Measurements from ENCODE around the gene OR51A2. TPM values are rescaled to one million over a fixed set of nuclear protein-coding genes. Genes with fewer than 3 reads are reported as not detected.

Gene OR51A2
- total and polyA plus RNA-seq, 2 experiments from 2014 or later: not detected

DNA sequence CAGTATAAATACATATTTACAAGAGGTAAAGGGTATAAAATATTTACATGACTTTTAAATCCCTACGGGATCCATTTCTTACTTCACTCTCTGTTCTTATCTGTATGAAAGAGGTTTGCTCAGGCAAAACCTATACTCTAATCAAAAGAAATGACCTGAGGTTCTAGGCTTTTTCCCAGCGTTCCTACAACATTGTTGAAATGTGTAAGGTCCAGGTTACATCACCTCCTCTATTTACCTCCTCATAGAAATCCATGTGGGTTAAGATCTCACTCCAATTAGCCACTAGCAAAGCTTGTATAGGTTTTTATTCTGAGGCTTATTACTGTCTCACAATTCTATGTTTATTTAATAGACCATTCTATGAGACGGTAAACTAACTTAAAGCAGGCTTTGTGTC, 27.2 kb upstream of the OR51A2 start:
- no peaks in the 10 kb centered on the region for H3K9me3 Mint-ChIP-seq
- no peaks in the 10 kb centered on the region for H3K79me2 ChIP-seq (replicated peaks; ENCODE audit: insufficient read depth)
- no peaks in the 10 kb centered on the region for H4K20me1 ChIP-seq (replicated peaks; ENCODE audit: insufficient read depth)
- ATAC-seq: no peak
- H3K9me2 ChIP-seq (ENCODE audit: insufficient read depth): no peaks in the 10 kb centered on the region
- H3K27ac Mint-ChIP-seq: no peak overlapping the region
- no peaks in the 10 kb centered on the region for H3K36me3 Mint-ChIP-seq (ENCODE audit: low read depth)
- H3K4me1 Mint-ChIP-seq: no peaks in the 10 kb centered on the region
- no peak overlapping the region for H3K27ac ChIP-seq (ENCODE audit: low read depth)
- no peak for TF ChIP-seq JUNB (IDR thresholded peaks at IDR 0.05; ENCODE audit: unreplicated experiment)
- TF ChIP-seq, protein P1, sequence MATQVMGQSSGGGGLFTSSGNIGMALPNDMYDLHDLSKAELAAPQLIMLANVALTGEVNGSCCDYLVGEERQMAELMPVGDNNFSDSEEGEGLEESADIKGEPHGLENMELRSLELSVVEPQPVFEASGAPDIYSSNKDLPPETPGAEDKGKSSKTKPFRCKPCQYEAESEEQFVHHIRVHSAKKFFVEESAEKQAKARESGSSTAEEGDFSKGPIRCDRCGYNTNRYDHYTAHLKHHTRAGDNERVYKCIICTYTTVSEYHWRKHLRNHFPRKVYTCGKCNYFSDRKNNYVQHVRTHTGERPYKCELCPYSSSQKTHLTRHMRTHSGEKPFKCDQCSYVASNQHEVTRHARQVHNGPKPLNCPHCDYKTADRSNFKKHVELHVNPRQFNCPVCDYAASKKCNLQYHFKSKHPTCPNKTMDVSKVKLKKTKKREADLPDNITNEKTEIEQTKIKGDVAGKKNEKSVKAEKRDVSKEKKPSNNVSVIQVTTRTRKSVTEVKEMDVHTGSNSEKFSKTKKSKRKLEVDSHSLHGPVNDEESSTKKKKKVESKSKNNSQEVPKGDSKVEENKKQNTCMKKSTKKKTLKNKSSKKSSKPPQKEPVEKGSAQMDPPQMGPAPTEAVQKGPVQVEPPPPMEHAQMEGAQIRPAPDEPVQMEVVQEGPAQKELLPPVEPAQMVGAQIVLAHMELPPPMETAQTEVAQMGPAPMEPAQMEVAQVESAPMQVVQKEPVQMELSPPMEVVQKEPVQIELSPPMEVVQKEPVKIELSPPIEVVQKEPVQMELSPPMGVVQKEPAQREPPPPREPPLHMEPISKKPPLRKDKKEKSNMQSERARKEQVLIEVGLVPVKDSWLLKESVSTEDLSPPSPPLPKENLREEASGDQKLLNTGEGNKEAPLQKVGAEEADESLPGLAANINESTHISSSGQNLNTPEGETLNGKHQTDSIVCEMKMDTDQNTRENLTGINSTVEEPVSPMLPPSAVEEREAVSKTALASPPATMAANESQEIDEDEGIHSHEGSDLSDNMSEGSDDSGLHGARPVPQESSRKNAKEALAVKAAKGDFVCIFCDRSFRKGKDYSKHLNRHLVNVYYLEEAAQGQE (IDR thresholded peaks at IDR 0.05; ENCODE audit: unreplicated experiment): no peak
- TF ChIP-seq POLR2AphosphoS5 (IDR thresholded peaks at IDR 0.05; ENCODE audit: low read depth): no peak
- no peak for DNase-seq (ENCODE audit: low spot score)
- no peaks in the 10 kb centered on the region for H3K4me1 ChIP-seq (ENCODE audit: insufficient read depth)
- no peaks in the 10 kb centered on the region for H3F3A ChIP-seq (replicated peaks; ENCODE audit: low read depth)
- no peak overlapping the region for H3K4me3 Mint-ChIP-seq
- H3K4me3 ChIP-seq: no peak overlapping the region
- H2AFZ ChIP-seq: no peak overlapping the region
- no peaks in the 10 kb centered on the region for H3K36me3 ChIP-seq (ENCODE audit: insufficient read depth)
- no peaks in the 10 kb centered on the region for H3K27me3 ChIP-seq (ENCODE audit: insufficient read depth)
- peaks cover 4% of the 10 kb centered on the region for H3K27me3 Mint-ChIP-seq (ENCODE audit: insufficient read depth, low read depth, poor library complexity)
- no peak overlapping the region for H3K4me2 ChIP-seq

DNA sequence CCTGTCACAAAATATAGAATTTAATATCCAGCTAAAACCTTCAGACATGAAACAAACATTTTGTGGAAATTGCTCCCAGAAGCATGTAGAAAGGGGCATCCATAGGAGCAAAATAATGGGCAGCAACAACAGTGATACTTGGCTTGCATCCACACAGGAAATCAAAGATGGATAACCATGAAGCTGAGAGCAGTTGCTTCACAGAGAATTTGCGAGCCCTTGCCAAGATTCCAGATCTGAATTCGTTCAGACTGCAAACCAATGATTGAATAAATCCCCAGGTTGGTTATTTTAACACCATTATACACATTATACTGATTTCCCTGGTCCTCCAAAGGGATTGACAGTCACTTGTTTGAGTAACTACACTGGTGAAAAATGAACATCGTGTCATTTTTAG, 23.5 kb upstream of the OR51A2 start:
- Histone ChIP-seq H3K9me2 (ENCODE audit: insufficient read depth) (no peaks in the 10 kb centered on the region), H4K20me1 (replicated peaks; ENCODE audit: insufficient read depth) (no peaks in the 10 kb centered on the region), H3K27me3 (ENCODE audit: insufficient read depth) (no peaks in the 10 kb centered on the region), H3F3A (replicated peaks; ENCODE audit: low read depth) (no peaks in the 10 kb centered on the region), H2AFZ (no peak overlapping the region), H3K4me3 (no peak overlapping the region), H3K27ac (ENCODE audit: low read depth) (no peak overlapping the region), H3K4me2 (no peak overlapping the region), H3K4me1 (ENCODE audit: insufficient read depth) (no peaks in the 10 kb centered on the region), H3K79me2 (replicated peaks; ENCODE audit: insufficient read depth) (no peaks in the 10 kb centered on the region), H3K36me3 (ENCODE audit: insufficient read depth) (no peaks in the 10 kb centered on the region)
- Mint-ChIP-seq H3K4me3 (no peak overlapping the region), H3K27me3 (ENCODE audit: insufficient read depth, low read depth, poor library complexity) (no peaks in the 10 kb centered on the region), H3K36me3 (ENCODE audit: low read depth) (no peaks in the 10 kb centered on the region), H3K4me1 (no peaks in the 10 kb centered on the region), H3K9me3 (no peaks in the 10 kb centered on the region), H3K27ac (no peak overlapping the region)
- no peak for ATAC-seq
- no peak for DNase-seq (ENCODE audit: low spot score)
- TF ChIP-seq, protein P2, sequence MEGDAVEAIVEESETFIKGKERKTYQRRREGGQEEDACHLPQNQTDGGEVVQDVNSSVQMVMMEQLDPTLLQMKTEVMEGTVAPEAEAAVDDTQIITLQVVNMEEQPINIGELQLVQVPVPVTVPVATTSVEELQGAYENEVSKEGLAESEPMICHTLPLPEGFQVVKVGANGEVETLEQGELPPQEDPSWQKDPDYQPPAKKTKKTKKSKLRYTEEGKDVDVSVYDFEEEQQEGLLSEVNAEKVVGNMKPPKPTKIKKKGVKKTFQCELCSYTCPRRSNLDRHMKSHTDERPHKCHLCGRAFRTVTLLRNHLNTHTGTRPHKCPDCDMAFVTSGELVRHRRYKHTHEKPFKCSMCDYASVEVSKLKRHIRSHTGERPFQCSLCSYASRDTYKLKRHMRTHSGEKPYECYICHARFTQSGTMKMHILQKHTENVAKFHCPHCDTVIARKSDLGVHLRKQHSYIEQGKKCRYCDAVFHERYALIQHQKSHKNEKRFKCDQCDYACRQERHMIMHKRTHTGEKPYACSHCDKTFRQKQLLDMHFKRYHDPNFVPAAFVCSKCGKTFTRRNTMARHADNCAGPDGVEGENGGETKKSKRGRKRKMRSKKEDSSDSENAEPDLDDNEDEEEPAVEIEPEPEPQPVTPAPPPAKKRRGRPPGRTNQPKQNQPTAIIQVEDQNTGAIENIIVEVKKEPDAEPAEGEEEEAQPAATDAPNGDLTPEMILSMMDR (conservative IDR thresholded peaks at IDR 0.05; ENCODE audit: low read depth in 2 of 2): no peak
- TF ChIP-seq POLR2AphosphoS5 (IDR thresholded peaks at IDR 0.05; ENCODE audit: low read depth) (no peak), EZH2 (IDR thresholded peaks at IDR 0.05; ENCODE audit: low read depth, unreplicated experiment) (no peak), JUNB (IDR thresholded peaks at IDR 0.05; ENCODE audit: unreplicated experiment) (no peak), STAT1 (IDR thresholded peaks at IDR 0.05; ENCODE audit: unreplicated experiment) (no peak), CREB1 (CRISPR knock-in tag; IDR thresholded peaks at IDR 0.05; ENCODE audit: low read depth) (no peak), ZNF331 (CRISPR knock-in tag; IDR thresholded peaks at IDR 0.05; ENCODE audit: low read depth) (no peak), EZH2phosphoT487 (IDR thresholded peaks at IDR 0.05; ENCODE audit: unreplicated experiment) (no peak), ZNF114 (CRISPR knock-in tag; IDR thresholded peaks at IDR 0.05) (no peak)
- TF ChIP-seq, protein P3, sequence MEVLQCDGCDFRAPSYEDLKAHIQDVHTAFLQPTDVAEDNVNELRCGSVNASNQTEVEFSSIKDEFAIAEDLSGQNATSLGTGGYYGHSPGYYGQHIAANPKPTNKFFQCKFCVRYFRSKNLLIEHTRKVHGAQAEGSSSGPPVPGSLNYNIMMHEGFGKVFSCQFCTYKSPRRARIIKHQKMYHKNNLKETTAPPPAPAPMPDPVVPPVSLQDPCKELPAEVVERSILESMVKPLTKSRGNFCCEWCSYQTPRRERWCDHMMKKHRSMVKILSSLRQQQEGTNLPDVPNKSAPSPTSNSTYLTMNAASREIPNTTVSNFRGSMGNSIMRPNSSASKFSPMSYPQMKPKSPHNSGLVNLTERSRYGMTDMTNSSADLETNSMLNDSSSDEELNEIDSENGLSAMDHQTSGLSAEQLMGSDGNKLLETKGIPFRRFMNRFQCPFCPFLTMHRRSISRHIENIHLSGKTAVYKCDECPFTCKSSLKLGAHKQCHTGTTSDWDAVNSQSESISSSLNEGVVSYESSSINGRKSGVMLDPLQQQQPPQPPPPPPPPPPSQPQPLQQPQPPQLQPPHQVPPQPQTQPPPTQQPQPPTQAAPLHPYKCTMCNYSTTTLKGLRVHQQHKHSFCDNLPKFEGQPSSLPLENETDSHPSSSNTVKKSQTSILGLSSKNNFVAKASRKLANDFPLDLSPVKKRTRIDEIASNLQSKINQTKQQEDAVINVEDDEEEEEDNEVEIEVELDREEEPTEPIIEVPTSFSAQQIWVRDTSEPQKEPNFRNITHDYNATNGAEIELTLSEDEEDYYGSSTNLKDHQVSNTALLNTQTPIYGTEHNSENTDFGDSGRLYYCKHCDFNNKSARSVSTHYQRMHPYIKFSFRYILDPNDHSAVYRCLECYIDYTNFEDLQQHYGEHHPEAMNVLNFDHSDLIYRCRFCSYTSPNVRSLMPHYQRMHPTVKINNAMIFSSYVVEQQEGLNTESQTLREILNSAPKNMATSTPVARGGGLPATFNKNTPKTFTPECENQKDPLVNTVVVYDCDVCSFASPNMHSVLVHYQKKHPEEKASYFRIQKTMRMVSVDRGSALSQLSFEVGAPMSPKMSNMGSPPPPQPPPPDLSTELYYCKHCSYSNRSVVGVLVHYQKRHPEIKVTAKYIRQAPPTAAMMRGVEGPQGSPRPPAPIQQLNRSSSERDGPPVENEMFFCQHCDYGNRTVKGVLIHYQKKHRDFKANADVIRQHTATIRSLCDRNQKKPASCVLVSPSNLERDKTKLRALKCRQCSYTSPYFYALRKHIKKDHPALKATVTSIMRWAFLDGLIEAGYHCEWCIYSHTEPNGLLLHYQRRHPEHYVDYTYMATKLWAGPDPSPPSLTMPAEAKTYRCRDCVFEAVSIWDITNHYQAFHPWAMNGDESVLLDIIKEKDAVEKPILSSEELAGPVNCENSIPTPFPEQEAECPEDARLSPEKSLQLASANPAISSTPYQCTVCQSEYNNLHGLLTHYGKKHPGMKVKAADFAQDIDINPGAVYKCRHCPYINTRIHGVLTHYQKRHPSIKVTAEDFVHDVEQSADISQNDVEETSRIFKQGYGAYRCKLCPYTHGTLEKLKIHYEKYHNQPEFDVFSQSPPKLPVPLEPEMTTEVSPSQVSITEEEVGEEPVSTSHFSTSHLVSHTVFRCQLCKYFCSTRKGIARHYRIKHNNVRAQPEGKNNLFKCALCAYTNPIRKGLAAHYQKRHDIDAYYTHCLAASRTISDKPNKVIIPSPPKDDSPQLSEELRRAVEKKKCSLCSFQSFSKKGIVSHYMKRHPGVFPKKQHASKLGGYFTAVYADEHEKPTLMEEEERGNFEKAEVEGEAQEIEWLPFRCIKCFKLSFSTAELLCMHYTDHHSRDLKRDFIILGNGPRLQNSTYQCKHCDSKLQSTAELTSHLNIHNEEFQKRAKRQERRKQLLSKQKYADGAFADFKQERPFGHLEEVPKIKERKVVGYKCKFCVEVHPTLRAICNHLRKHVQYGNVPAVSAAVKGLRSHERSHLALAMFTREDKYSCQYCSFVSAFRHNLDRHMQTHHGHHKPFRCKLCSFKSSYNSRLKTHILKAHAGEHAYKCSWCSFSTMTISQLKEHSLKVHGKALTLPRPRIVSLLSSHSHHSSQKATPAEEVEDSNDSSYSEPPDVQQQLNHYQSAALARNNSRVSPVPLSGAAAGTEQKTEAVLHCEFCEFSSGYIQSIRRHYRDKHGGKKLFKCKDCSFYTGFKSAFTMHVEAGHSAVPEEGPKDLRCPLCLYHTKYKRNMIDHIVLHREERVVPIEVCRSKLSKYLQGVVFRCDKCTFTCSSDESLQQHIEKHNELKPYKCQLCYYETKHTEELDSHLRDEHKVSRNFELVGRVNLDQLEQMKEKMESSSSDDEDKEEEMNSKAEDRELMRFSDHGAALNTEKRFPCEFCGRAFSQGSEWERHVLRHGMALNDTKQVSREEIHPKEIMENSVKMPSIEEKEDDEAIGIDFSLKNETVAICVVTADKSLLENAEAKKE (CRISPR knock-in tag; IDR thresholded peaks at IDR 0.05): no peak
